ENCODE data around the gene DDX11. TPM values are rescaled to one million over a fixed set of nuclear protein-coding genes. Genes with fewer than 3 reads are reported as not detected.
"Not testable (repeated sequence)": the region's sequence is repeated elsewhere in the genome, so short reads cannot be mapped to it uniquely, and the experiment has no call there.

Gene DDX11
- total and polyA plus RNA-seq, 2 donors (not counting 1 experiment from before 2014, with no cell fraction given): 4.4 to 13.2 TPM

DNA sequence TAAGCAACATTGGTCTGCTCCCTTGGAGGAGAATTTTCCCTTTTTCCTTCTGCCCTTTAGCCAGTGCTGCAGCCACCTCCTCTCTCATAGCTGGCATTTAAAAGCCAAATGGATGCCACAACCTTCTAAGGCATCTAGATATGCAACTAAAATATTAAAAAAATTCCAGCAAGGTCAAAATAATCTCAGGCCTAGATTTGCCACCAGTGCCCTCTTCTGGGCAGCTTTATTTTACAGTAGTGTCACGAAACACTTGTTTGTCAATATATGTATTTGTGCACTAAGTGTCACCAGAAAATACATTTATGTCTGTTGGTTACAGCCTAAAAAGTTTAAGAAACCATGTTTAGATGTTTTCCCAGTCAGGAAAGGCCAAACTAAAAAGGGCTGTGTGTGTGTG lies 19.7 kb upstream of the DDX11 start:
- not testable (repeated sequence) for H3K4me2 ChIP-seq (ENCODE audit: extremely low read depth, insufficient read depth, low read length); H3K9me3 ChIP-seq (ENCODE audit: control insufficient read depth, insufficient read depth, low read depth, low read length); H3K27me3 ChIP-seq (ENCODE audit: control insufficient read depth, insufficient read depth, low read length); H3K27ac ChIP-seq (ENCODE audit: insufficient read depth, low read length); H3K36me3 ChIP-seq (ENCODE audit: control insufficient read depth, insufficient read depth, low read length); H3K4me3 ChIP-seq (replicated peaks in 1 of 4; ENCODE audit: control extremely low read depth in 1 of 4, insufficient read depth in 1 of 4, low read depth in 3 of 4, low read length in 4 of 4); H3K4me1 ChIP-seq (ENCODE audit: control insufficient read depth, extremely low read depth, insufficient read depth, low read length); H2AFZ ChIP-seq (ENCODE audit: low read length); H4K20me1 ChIP-seq (ENCODE audit: control insufficient read depth, extremely low read depth, insufficient read depth, low read length); H3K9ac ChIP-seq (ENCODE audit: insufficient read depth, low read length); H3K79me2 ChIP-seq (ENCODE audit: control insufficient read depth, insufficient read depth, low read length)
- DNase-seq (ENCODE audit: low read depth in 2 of 2): peak in 1 of 2 donors; percentile 20
- TF ChIP-seq, protein P1, sequence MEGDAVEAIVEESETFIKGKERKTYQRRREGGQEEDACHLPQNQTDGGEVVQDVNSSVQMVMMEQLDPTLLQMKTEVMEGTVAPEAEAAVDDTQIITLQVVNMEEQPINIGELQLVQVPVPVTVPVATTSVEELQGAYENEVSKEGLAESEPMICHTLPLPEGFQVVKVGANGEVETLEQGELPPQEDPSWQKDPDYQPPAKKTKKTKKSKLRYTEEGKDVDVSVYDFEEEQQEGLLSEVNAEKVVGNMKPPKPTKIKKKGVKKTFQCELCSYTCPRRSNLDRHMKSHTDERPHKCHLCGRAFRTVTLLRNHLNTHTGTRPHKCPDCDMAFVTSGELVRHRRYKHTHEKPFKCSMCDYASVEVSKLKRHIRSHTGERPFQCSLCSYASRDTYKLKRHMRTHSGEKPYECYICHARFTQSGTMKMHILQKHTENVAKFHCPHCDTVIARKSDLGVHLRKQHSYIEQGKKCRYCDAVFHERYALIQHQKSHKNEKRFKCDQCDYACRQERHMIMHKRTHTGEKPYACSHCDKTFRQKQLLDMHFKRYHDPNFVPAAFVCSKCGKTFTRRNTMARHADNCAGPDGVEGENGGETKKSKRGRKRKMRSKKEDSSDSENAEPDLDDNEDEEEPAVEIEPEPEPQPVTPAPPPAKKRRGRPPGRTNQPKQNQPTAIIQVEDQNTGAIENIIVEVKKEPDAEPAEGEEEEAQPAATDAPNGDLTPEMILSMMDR (conservative IDR thresholded peaks at IDR 0.05 in 1 of 2, IDR thresholded peaks at IDR 0.05 in 1 of 2; ENCODE audit: low read depth in 1 of 2, low read length in 2 of 2): peak in 1 of 2 donors; percentile 27

DNA sequence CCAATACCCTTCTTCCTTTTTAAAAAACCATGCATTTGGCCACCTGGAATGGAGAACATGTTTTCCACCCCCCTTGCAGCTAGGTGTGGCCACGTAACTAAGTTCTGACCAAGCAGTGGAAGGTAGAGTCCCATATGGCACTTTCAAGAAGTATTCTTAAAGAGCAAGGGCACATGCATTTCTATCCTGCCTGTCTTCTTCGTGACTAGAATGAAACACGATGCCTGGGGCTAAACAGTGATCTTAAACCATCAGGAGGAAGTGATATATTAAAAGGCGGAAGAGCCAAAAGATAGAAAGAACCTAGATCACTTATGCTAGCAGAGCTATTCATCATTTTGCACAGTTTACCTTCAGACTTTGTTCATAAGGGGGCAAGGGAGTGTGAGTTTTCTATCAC lies 16.0 kb upstream of the DDX11 start:
- Histone ChIP-seq H3K9me3 (ENCODE audit: control insufficient read depth, insufficient read depth, low read depth, low read length) (no peaks in the 10 kb centered on the region), H4K20me1 (ENCODE audit: control insufficient read depth, extremely low read depth, insufficient read depth, low read length) (no peaks in the 10 kb centered on the region), H3K4me3 (replicated peaks in 1 of 4; ENCODE audit: control extremely low read depth in 1 of 4, insufficient read depth in 1 of 4, low read depth in 3 of 4, low read length in 4 of 4) (no peak overlapping the region), H3K27ac (ENCODE audit: insufficient read depth, low read length) (no peak overlapping the region), H3K27me3 (ENCODE audit: control insufficient read depth, insufficient read depth, low read length) (no peaks in the 10 kb centered on the region), H3K79me2 (ENCODE audit: control insufficient read depth, insufficient read depth, low read length) (no peaks in the 10 kb centered on the region), H3K4me1 (ENCODE audit: control insufficient read depth, extremely low read depth, insufficient read depth, low read length) (no peaks in the 10 kb centered on the region), H3K4me2 (ENCODE audit: extremely low read depth, insufficient read depth, low read length) (no peak overlapping the region), H3K9ac (ENCODE audit: insufficient read depth, low read length) (no peak overlapping the region), H3K36me3 (ENCODE audit: control insufficient read depth, insufficient read depth, low read length) (no peaks in the 10 kb centered on the region), H2AFZ (ENCODE audit: low read length) (no peak overlapping the region)
- no peak for DNase-seq (ENCODE audit: low read depth in 2 of 2)
- TF ChIP-seq EZH2 (IDR thresholded peaks at IDR 0.05; ENCODE audit: low read length, missing control alignments): no peak
- TF ChIP-seq, protein P1 (conservative IDR thresholded peaks at IDR 0.05 in 1 of 2, IDR thresholded peaks at IDR 0.05 in 1 of 2; ENCODE audit: low read depth in 1 of 2, low read length in 2 of 2): no peak

DNA sequence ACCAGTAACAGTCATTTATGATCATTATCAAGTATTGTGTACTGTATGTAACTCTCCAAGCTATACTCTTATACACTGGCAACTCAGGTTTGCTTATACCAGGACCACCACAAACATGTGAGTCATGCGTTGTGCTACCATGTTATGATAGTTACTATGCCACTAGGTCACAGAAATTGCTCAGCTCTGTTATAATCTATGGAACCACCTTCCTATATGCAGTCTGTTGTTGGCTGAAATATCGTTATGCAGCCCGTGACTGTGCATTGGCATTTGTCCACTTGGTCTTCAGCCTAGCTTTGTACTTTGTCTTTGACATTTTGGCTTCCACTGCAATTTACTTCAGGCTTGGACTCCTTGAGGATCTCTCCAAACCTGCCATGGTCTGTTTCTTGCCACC lies 7.5 kb upstream of the DDX11 start:
- H3K79me2 ChIP-seq (ENCODE audit: control insufficient read depth, insufficient read depth, low read length); H4K20me1 ChIP-seq (ENCODE audit: control insufficient read depth, extremely low read depth, insufficient read depth, low read length); H3K9ac ChIP-seq (ENCODE audit: insufficient read depth, low read length); H3K36me3 ChIP-seq (ENCODE audit: control insufficient read depth, insufficient read depth, low read length); H3K4me1 ChIP-seq (ENCODE audit: control insufficient read depth, extremely low read depth, insufficient read depth, low read length); H2AFZ ChIP-seq (ENCODE audit: low read length); H3K4me2 ChIP-seq (ENCODE audit: extremely low read depth, insufficient read depth, low read length); H3K27ac ChIP-seq (ENCODE audit: insufficient read depth, low read length); H3K27me3 ChIP-seq (ENCODE audit: control insufficient read depth, insufficient read depth, low read length); H3K9me3 ChIP-seq (ENCODE audit: control insufficient read depth, insufficient read depth, low read depth, low read length); H3K4me3 ChIP-seq (replicated peaks in 1 of 4; ENCODE audit: control extremely low read depth in 1 of 4, insufficient read depth in 1 of 4, low read depth in 3 of 4, low read length in 4 of 4): not testable (repeated sequence)
- peak in 1 of 2 donors; percentile 11 for DNase-seq (ENCODE audit: low read depth in 2 of 2)

DNA sequence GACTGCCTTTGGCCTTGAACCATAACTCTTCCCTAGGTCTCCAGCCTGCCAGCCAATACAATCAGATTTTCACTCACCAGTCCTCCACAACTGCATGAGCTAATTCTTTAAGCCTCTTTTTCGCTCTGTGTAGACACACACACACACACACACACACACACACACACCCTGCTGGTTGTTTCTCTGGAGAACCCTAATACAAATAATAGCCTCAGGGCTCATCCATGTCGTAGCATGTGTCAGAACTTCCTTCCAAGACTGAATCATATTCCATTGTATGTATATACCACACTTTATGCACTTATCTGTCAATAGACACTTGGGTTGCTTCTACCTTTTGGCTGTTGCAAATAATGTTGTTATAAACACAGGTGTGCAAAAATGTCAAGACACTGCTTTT lies 6.0 kb upstream of the DDX11 start:
- H3K4me2 ChIP-seq (ENCODE audit: extremely low read depth, insufficient read depth, low read length); H3K9me3 ChIP-seq (ENCODE audit: control insufficient read depth, insufficient read depth, low read depth, low read length); DNase-seq (ENCODE audit: low read depth in 2 of 2); H2AFZ ChIP-seq (ENCODE audit: low read length); H3K4me1 ChIP-seq (ENCODE audit: control insufficient read depth, extremely low read depth, insufficient read depth, low read length); H3K79me2 ChIP-seq (ENCODE audit: control insufficient read depth, insufficient read depth, low read length); H3K9ac ChIP-seq (ENCODE audit: insufficient read depth, low read length); H4K20me1 ChIP-seq (ENCODE audit: control insufficient read depth, extremely low read depth, insufficient read depth, low read length); H3K4me3 ChIP-seq (replicated peaks in 1 of 4; ENCODE audit: control extremely low read depth in 1 of 4, insufficient read depth in 1 of 4, low read depth in 3 of 4, low read length in 4 of 4); H3K36me3 ChIP-seq (ENCODE audit: control insufficient read depth, insufficient read depth, low read length); H3K27ac ChIP-seq (ENCODE audit: insufficient read depth, low read length); H3K27me3 ChIP-seq (ENCODE audit: control insufficient read depth, insufficient read depth, low read length): not testable (repeated sequence)

DNA sequence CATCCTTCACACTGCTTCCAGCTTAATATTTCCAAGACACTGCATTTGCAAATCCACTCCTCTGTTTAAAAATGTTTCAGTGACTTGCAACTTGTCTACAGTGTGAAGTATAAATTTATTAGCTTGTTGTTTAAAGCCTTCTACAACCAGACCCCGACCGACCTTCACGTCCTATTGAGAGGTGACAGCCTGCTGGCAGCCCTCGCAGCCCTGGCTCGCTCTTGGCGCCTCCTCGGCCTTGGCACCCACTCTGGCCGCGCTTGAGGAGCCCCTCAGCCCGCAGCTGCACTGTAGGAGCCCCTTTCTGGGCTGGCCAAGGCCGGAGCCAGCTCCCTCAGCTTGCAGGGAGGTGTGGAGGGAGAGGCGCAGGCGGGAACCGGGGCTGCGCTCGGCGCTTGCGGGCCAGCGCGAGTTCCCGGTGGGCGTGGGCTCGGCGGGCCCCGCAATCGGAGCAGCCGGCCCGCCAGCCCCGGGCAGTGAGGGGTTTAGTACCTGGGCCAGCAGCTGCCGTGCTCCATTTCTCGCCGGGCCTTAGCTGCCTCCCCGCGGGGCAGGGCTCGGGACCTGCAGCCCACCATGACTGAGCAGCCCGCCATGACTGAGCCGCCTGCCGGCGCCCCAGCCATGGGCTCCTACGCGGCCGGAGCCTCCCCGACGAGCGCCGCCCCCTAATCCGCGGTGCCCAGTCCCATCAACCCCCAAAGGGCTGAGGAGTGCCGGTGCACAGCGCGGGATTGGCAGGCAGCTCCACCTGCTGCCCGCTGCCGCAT lies 2.5 kb upstream of the DDX11 start:
- not testable (repeated sequence) for H3K27me3 ChIP-seq (ENCODE audit: control insufficient read depth, insufficient read depth, low read length); H3K4me1 ChIP-seq (ENCODE audit: control insufficient read depth, extremely low read depth, insufficient read depth, low read length); H3K36me3 ChIP-seq (ENCODE audit: control insufficient read depth, insufficient read depth, low read length); H3K27ac ChIP-seq (ENCODE audit: insufficient read depth, low read length); H3K9ac ChIP-seq (ENCODE audit: insufficient read depth, low read length); H3K4me3 ChIP-seq (replicated peaks in 1 of 4; ENCODE audit: control extremely low read depth in 1 of 4, insufficient read depth in 1 of 4, low read depth in 3 of 4, low read length in 4 of 4); DNase-seq (ENCODE audit: low read depth in 2 of 2); H2AFZ ChIP-seq (ENCODE audit: low read length); H3K9me3 ChIP-seq (ENCODE audit: control insufficient read depth, insufficient read depth, low read depth, low read length); H3K4me2 ChIP-seq (ENCODE audit: extremely low read depth, insufficient read depth, low read length); H4K20me1 ChIP-seq (ENCODE audit: control insufficient read depth, extremely low read depth, insufficient read depth, low read length); H3K79me2 ChIP-seq (ENCODE audit: control insufficient read depth, insufficient read depth, low read length)

Measured in fibroblast of lung (primary cell).